NCI-H1436 (cell line): ENCODE results near the gene TSPAN9.

Source experiments
- DNase-seq: peaks from one replicate; lab custom pipeline; 2025; lab: John Stamatoyannopoulos, UW

The TSPAN9 gene

GRCh38 chr12:3124917-3125316, 47.7 kb downstream of the TSPAN9 start:
- no peak for DNase-seq

- no peak for DNase-seq
These were observed 48.5 kb downstream of the TSPAN9 start for GRCh38 chr12:3125674-3126073.

GRCh38 chr12:3127832-3128231, 50.7 kb downstream of the TSPAN9 start:
- DNase-seq, result no peak

- no peak for DNase-seq
These were observed 51.5 kb downstream of the TSPAN9 start for GRCh38 chr12:3128498-3129293.

- no peak for DNase-seq
These were observed 52.3 kb downstream of the TSPAN9 start for GRCh38 chr12:3129301-3130056.

GRCh38 chr12:3130057-3130830, 53.1 kb downstream of the TSPAN9 start:
- no peak for DNase-seq

- no peak for DNase-seq
These were observed 54.0 kb downstream of the TSPAN9 start for GRCh38 chr12:3131129-3131528.

- no peak for DNase-seq
These were observed 55.6 kb downstream of the TSPAN9 start for GRCh38 chr12:3132636-3133404.

- DNase-seq, result no peak
These were observed 56.2 kb downstream of the TSPAN9 start for GRCh38 chr12:3133405-3133783.

- no peak for DNase-seq
These were observed 56.9 kb downstream of the TSPAN9 start for GRCh38 chr12:3134126-3134525.

- no peak for DNase-seq
These were observed 57.5 kb downstream of the TSPAN9 start for GRCh38 chr12:3134526-3135135.

GRCh38 chr12:3135522-3136461, 58.6 kb downstream of the TSPAN9 start:
- peak; percentile 50 for DNase-seq

GRCh38 chr12:3136641-3137267, 59.6 kb downstream of the TSPAN9 start:
- DNase-seq, result no peak

GRCh38 chr12:3137268-3137781, 60.1 kb downstream of the TSPAN9 start:
- DNase-seq, result no peak

- DNase-seq, result no peak
These were observed 60.8 kb downstream of the TSPAN9 start for GRCh38 chr12:3137814-3138445.

- no peak for DNase-seq
These were observed 61.8 kb downstream of the TSPAN9 start for GRCh38 chr12:3138941-3139511.

GRCh38 chr12:3139760-3140159, 62.6 kb downstream of the TSPAN9 start:
- DNase-seq, result no peak

GRCh38 chr12:3140284-3140683, 63.1 kb downstream of the TSPAN9 start:
- DNase-seq, result no peak
